ENCODE results near the gene OR2G2.

DNA sequence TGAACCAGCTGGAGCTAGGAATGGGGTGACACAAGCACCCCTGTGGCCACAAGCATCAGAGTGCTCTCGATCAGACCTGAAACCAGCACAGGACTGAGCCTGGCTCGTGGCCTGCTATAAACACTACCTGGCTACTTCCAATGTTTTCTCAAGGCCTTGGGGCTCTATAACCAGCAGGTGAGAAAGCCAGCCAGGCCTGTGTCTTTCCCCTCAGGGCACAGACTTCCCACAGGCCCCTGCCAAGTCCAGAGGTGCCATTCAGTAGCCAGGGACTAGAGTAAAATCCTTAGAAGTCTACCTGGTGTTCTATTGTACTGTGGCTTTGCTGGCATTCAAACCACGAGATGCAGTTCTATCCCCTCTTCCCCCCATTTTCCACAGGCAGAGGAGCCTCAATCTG, 39.8 kb downstream of the OR2G2 start:
- no peak for TF ChIP-seq TRIM22 (IDR thresholded peaks at IDR 0.05)
- no peak for TF ChIP-seq AFF4 (CRISPR knock-in tag; IDR thresholded peaks at IDR 0.05)
- no peak for TF ChIP-seq JUND (CRISPR knock-in tag; IDR thresholded peaks at IDR 0.05)
- no peak for TF ChIP-seq POLR2A (IDR thresholded peaks at IDR 0.05; ENCODE audit: insufficient read depth in 1 of 2, low read depth in 2 of 2, low read length in 2 of 2)
- no peak for TF ChIP-seq SMAD1 (CRISPR knock-in tag; IDR thresholded peaks at IDR 0.05; ENCODE audit: borderline replicate concordance, low read depth)
